WTC11 (cell line): Measurements from ENCODE around the gene GRIP2. TPM values are rescaled to one million over a fixed set of nuclear protein-coding genes. Genes with fewer than 3 reads are reported as not detected.

Experiments used
- ATAC-seq: fragments of 200-7000 bp; cut with Tn5 transposase; 2 replicates; pipeline ENCODE4 v1.10.0; 2021; ENCODE audit warnings: mild to moderate bottlenecking, moderate library complexity
- CTCF ChIA-PET: fragments of 300-600 bp; sonication (Branson Sonifier 250); formaldehyde crosslinking; loops from one replicate; lab custom pipeline; 2021; ENCODE audit warnings: antibody characterized with exemption; lab: Charles Lee
- POLR2A ChIA-PET: fragments of 350-600 bp; sonication (Branson Sonifier 250); formaldehyde crosslinking; loops from one replicate; lab custom pipeline; 2021; ENCODE audit warnings: antibody characterized with exemption; lab: Charles Lee
- DNase-seq: peaks from one replicate; pipeline ENCODE4 v3.0.0; 2021; ENCODE audit warnings: low spot score
- H3K27ac Mint-ChIP-seq: 2 replicates; pipeline ENCODE4 v1.8.0; 2021; ENCODE audit warnings: mixed read lengths
- H3K27me3 Mint-ChIP-seq: 2 replicates; pipeline ENCODE4 v1.8.0; 2021; ENCODE audit warnings: low read depth, mild to moderate bottlenecking, moderate library complexity, mixed read lengths
- H3K36me3 Mint-ChIP-seq: 2 replicates; pipeline ENCODE4 v1.8.0; 2021; ENCODE audit warnings: mixed read lengths
- H3K4me1 Mint-ChIP-seq: 2 replicates; pipeline ENCODE4 v1.8.0; 2022; ENCODE audit warnings: mixed read lengths
- H3K4me3 Mint-ChIP-seq: 2 replicates; pipeline ENCODE4 v1.8.0; 2021; ENCODE audit warnings: mild to moderate bottlenecking, moderate library complexity, mixed read lengths
- H3K9me3 Mint-ChIP-seq: 2 replicates; pipeline ENCODE4 v1.8.0; 2021; ENCODE audit warnings: mixed read lengths
- ATF1 ChIP-seq: sonication (generic); formaldehyde crosslinking; IDR thresholded peaks from 2 replicates; pipeline ENCODE4 v1.8.1; 2023; ENCODE audit warnings: mild to moderate bottlenecking, moderate library complexity, missing genetic modification reagents
- CREB1 ChIP-seq: sonication (generic); formaldehyde crosslinking; IDR thresholded peaks from 2 replicates; pipeline ENCODE4 v1.8.0; 2023; ENCODE audit warnings: mild to moderate bottlenecking, missing genetic modification reagents
- ETV6 ChIP-seq: sonication (generic); formaldehyde crosslinking; IDR thresholded peaks from 2 replicates; pipeline ENCODE4 v1.8.1; 2022; ENCODE audit warnings: mild to moderate bottlenecking, missing genetic modification reagents
- JAZF1 ChIP-seq: fragments of 250-450 bp; sonication (Bioruptor Pico); IDR thresholded peaks from 2 replicates; pipeline ENCODE4 v1.9.0; 2021; ENCODE audit warnings: moderate library complexity, mild to moderate bottlenecking, inconsistent platforms
- MYBL2 ChIP-seq: sonication (generic); formaldehyde crosslinking; IDR thresholded peaks from 2 replicates; pipeline ENCODE4 v1.8.1; 2023; ENCODE audit warnings: mild to moderate bottlenecking, moderate library complexity, missing genetic modification reagents
- NFE2L1 ChIP-seq: sonication (generic); formaldehyde crosslinking; IDR thresholded peaks from 2 replicates; pipeline ENCODE4 v1.8.1; 2023; ENCODE audit warnings: missing genetic modification reagents
- NFYB ChIP-seq: sonication (generic); formaldehyde crosslinking; conservative IDR thresholded peaks from 2 replicates; pipeline ENCODE4 v1.8.0; 2022; ENCODE audit warnings: low read depth, missing genetic modification reagents
- NR2C2 ChIP-seq: sonication (generic); formaldehyde crosslinking; IDR thresholded peaks from 2 replicates; pipeline ENCODE4 v1.8.0; 2022; ENCODE audit warnings: mild to moderate bottlenecking, missing genetic modification reagents
- SOX15 ChIP-seq: fragments of 250-450 bp; sonication (Bioruptor Pico); IDR thresholded peaks from 2 replicates; pipeline ENCODE4 v1.9.0; 2021; ENCODE audit warnings: mild to moderate bottlenecking
- TEAD1 ChIP-seq: sonication (generic); formaldehyde crosslinking; IDR thresholded peaks from 2 replicates; pipeline ENCODE4 v1.8.0; 2022; ENCODE audit warnings: mild to moderate bottlenecking, missing genetic modification reagents
- TEAD4 ChIP-seq: sonication (generic); formaldehyde crosslinking; IDR thresholded peaks from 2 replicates; pipeline ENCODE4 v1.8.0; 2022; ENCODE audit warnings: mild to moderate bottlenecking, missing genetic modification reagents
- total RNA-seq: library from RNA; stranded (reverse); gene quantifications from 3 replicates; pipeline ENCODE4 v1.2.3, GENCODE V29; 2021
- TF ChIP-seq, protein P1 (sequence below): fragments of 200-600 bp; IDR thresholded peaks from 2 replicates; pipeline ENCODE4 v1.8.0; 2022; ENCODE audit warnings: antibody characterized with exemption
- TF ChIP-seq, protein P2 (sequence below): sonication (generic); formaldehyde crosslinking; IDR thresholded peaks from 2 replicates; pipeline ENCODE4 v1.8.0; 2022; ENCODE audit warnings: mild to moderate bottlenecking, missing genetic modification reagents
- TF ChIP-seq, protein P3 (sequence below): sonication (generic); formaldehyde crosslinking; IDR thresholded peaks from 2 replicates; pipeline ENCODE4 v1.8.1; 2022; ENCODE audit warnings: low read depth, mild to moderate bottlenecking, moderate library complexity, missing genetic modification reagents, borderline replicate concordance
- TF ChIP-seq, protein P4 (sequence below): fragments of 250-450 bp; sonication (Bioruptor Pico); conservative IDR thresholded peaks from 2 replicates; pipeline ENCODE4 v1.9.0; 2021; ENCODE audit warnings: mild to moderate bottlenecking

The GRIP2 gene
- total RNA-seq, 1 experiment from 2014 or later: 12.0 TPM

DNA sequence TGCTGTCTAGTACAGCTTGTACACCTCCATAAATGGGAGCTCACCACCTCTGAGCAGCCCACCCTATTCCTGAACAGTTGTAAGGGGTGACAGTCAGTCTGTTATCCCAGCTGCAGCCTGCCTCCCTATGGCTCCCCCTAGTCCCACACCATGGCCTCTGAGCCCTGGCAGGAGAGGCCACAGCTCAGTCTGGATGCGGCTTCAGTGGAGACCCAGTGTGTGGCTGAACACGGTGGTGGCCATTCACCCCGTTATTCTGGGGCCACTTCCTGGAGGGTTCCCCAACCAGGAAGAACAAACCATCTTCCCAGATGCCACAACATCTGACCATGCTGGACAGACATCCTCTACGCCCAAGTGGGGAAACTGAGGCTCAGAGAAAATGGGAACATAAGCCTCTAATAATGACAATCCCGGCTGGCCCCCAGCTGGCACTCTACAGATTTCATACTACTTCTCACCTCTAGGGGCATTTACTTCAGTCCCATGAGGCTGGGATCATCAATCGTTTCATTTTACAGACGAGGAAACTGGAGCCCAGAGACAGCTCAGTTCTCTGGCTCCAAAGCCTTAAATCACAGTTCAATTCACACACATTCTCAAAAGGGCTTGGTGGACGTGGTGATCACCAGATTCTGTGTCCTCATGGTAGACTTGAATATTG, 9.2 kb upstream of the GRIP2 start:
- peaks cover 5% of the 10 kb centered on the region; the same call in 1 of the 2 replicates for H3K4me1 Mint-ChIP-seq
- no peaks in the 10 kb centered on the region; the same call in 1 of the 2 replicates for H3K27me3 Mint-ChIP-seq
- DNase-seq (no peak), ATAC-seq (peak; percentile 40)
- TF ChIP-seq, protein P1, sequence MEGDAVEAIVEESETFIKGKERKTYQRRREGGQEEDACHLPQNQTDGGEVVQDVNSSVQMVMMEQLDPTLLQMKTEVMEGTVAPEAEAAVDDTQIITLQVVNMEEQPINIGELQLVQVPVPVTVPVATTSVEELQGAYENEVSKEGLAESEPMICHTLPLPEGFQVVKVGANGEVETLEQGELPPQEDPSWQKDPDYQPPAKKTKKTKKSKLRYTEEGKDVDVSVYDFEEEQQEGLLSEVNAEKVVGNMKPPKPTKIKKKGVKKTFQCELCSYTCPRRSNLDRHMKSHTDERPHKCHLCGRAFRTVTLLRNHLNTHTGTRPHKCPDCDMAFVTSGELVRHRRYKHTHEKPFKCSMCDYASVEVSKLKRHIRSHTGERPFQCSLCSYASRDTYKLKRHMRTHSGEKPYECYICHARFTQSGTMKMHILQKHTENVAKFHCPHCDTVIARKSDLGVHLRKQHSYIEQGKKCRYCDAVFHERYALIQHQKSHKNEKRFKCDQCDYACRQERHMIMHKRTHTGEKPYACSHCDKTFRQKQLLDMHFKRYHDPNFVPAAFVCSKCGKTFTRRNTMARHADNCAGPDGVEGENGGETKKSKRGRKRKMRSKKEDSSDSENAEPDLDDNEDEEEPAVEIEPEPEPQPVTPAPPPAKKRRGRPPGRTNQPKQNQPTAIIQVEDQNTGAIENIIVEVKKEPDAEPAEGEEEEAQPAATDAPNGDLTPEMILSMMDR: peak; percentile 29; the same call in 1 of the 2 replicates
- TF ChIP-seq NFYB (CRISPR knock-in tag): no peak
- ChIA-PET POLR2A (no interaction called here), CTCF (interaction anchor here (0.6 to 7.9 kb wide), 32 partner anchors 10 to 653 kb away, joined by 3 to 105 read pairs (median 6); partner anchors contain the start of gene GRIP2)
- H3K36me3 Mint-ChIP-seq: no peaks in the 10 kb centered on the region
- H3K27ac Mint-ChIP-seq: no peak overlapping the region
- no peaks in the 10 kb centered on the region for H3K9me3 Mint-ChIP-seq
- H3K4me3 Mint-ChIP-seq: no peak overlapping the region

DNA sequence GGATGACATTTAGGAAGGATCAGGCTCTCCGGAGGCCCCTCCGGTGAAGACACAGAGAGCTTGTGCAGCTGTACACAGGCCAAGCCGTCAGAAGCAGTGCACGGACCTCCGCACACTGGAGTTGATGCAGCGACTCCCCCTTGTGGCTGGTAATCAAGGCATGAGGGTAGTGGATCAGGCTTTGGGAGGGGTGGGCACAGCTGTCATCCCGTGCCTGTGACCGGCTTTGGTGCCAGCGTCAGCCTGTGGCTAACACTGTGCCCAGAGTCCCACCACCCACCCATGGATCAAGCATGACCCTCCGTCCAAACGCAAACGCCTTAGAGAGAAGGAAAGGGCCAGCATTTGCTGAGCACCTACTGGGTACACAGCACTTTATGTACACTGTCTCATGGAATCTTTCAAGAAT, 8.2 kb upstream of the GRIP2 start:
- peaks cover 5% of the 10 kb centered on the region; the same call in 1 of the 2 replicates for H3K4me1 Mint-ChIP-seq
- H3K27me3 Mint-ChIP-seq: no peaks in the 10 kb centered on the region; the same call in 1 of the 2 replicates
- peak; percentile 73 for DNase-seq
- TF ChIP-seq CREB1 (CRISPR knock-in tag) (no peak), ATF1 (CRISPR knock-in tag) (no peak), NR2C2 (CRISPR knock-in tag) (no peak), SOX15 (no peak), MYBL2 (CRISPR knock-in tag) (no peak), JAZF1 (no peak), ETV6 (peak; percentile 39; the same call in 1 of the 2 replicates), TEAD1 (0 out of 2 replicates have a peak, but pooled peaks have one; percentile 1), NFE2L1 (CRISPR knock-in tag) (no peak), TEAD4 (CRISPR knock-in tag) (no peak)
- TF ChIP-seq, protein P2, sequence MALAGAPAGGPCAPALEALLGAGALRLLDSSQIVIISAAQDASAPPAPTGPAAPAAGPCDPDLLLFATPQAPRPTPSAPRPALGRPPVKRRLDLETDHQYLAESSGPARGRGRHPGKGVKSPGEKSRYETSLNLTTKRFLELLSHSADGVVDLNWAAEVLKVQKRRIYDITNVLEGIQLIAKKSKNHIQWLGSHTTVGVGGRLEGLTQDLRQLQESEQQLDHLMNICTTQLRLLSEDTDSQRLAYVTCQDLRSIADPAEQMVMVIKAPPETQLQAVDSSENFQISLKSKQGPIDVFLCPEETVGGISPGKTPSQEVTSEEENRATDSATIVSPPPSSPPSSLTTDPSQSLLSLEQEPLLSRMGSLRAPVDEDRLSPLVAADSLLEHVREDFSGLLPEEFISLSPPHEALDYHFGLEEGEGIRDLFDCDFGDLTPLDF (CRISPR knock-in tag): no peak
- TF ChIP-seq, protein P3, sequence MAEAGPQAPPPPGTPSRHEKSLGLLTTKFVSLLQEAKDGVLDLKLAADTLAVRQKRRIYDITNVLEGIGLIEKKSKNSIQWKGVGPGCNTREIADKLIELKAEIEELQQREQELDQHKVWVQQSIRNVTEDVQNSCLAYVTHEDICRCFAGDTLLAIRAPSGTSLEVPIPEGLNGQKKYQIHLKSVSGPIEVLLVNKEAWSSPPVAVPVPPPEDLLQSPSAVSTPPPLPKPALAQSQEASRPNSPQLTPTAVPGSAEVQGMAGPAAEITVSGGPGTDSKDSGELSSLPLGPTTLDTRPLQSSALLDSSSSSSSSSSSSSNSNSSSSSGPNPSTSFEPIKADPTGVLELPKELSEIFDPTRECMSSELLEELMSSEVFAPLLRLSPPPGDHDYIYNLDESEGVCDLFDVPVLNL (CRISPR knock-in tag): no peak
- TF ChIP-seq, protein P1: peak; percentile 56; the same call in 1 of the 2 replicates
- TF ChIP-seq, protein P4, sequence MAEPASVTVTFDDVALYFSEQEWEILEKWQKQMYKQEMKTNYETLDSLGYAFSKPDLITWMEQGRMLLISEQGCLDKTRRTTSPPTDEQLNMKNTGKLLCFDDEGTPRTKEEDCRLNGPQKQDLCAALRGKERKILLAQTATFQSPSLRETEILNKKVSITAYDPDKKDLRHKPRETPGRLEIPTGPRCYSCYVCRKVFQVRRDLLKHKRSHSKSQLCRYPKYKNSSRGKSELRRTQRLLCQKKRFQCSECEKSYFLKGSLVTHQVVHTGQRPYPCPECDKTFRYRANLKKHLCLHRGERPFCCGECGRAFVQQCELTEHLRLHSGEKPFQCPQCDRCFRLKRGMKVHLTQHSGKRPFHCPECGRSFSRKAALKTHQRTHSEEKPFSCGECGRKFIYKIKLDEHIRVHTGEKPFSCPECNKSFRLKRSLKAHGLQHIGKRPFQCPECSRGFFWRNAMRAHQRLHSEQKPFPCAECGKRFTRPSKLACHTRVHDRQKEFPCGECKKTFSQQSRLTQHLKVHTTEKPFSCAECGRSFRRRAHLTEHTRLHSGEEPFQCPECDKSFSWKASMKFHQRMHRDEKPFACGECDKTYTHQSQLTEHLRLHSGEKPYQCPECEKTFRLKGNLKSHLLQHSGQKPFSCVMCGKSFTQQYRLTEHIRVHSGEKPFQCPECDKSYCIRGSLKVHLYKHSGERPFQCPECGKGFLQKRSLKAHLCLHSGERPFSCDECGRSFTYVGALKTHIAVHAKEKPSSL (CRISPR knock-in tag): no peak
- H3K4me3 Mint-ChIP-seq: no peak overlapping the region
- POLR2A ChIA-PET: interaction anchor here (1.1 kb wide), 1 partner anchor 40 kb away, joined by 3 read pairs; no protein-coding TSS in a partner anchor
- no peak overlapping the region for H3K27ac Mint-ChIP-seq
- peak; percentile 91 for ATAC-seq
- H3K36me3 Mint-ChIP-seq: no peaks in the 10 kb centered on the region
- no peaks in the 10 kb centered on the region for H3K9me3 Mint-ChIP-seq
- CTCF ChIA-PET: interaction anchor here (1.0 to 7.9 kb wide), 30 partner anchors 9 to 348 kb away, joined by 3 to 105 read pairs (median 7); partner anchors contain the start of gene GRIP2
